8988T (cell line): ENCODE results near the gene OTOGL.
"Not testable (repeated sequence)": the region's sequence is repeated elsewhere in the genome, so short reads cannot be mapped to it uniquely, and the experiment has no call there.

Source experiments
- DNase-seq: peaks from one replicate; pipeline ENCODE4 v3.0.0; 2011

OTOGL gene

DNA sequence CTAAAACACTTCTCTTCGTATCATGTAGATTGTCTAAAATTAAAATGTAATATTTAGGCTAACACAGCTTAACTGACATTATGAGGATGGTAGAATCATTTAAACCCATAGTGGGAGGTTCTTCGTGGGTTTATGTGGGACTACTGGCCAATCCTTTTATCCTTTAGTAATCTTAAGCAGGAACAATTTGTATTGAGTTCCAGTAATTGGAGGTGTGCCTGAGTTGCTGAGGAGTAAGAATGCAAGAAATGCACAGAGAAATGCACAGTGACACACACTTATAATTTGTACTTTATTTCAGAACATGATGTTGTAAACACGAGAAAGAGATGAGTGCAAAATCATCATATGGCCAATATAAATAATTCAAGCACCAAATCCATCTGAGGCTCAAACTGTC, 22.3 kb downstream of the OTOGL start:
- no peak for DNase-seq

DNA sequence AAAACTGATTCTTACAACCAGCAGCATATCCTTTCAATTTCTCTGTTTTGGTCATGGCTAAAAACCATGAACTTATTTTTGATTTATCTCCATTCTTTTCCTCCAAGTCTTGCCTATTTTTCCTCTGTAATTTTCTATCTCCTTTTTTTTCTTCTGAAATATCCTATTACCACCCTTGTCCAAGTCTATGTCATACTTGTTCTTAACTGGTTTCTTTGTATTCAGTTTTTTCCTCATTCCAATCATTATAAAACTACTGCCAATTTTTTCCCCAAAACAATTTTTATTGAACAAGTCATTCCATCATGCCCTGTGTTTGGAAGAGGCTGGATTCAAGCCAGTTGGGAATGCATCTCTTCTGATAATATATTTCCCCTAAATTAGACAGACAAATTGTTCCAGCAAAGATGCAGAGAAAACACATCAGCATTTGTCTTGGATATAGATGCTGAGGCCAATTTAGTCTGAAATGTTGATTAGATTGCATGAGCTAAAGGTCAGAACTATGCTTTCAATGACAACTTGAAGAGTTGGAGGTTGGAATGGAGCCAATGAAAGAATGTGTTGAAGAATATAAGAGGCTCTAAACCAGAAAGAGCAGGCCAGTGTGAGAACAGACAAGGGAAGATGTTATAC, 30.7 kb downstream of the OTOGL start:
- no peak for DNase-seq

GRCh38 chr12:80135624-80136023, 36.3 kb downstream of the OTOGL start:
- DNase-seq: no peak

DNA sequence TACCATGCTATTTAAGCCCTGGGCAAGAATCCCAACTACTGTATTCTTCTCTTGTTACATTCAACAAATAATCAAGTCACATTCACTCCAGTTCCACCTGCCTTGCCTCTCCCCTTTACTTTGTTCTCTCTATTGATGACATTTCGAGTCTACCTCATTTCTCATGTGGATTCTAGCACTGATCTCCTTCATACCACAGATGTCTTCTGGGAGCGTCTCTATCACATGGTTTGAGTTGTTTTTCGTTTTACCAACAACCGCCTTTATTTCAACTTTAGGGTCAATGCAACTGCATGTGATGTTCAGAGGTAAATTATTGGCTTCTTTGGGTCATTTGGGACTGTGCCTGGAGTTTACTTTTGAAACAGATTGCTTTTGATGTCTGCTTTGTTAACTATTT, 40.7 kb downstream of the OTOGL start:
- no peak for DNase-seq

- DNase-seq: no peak
These were observed 43.3 kb downstream of the OTOGL start for GRCh38 chr12:80142640-80143039.

DNA sequence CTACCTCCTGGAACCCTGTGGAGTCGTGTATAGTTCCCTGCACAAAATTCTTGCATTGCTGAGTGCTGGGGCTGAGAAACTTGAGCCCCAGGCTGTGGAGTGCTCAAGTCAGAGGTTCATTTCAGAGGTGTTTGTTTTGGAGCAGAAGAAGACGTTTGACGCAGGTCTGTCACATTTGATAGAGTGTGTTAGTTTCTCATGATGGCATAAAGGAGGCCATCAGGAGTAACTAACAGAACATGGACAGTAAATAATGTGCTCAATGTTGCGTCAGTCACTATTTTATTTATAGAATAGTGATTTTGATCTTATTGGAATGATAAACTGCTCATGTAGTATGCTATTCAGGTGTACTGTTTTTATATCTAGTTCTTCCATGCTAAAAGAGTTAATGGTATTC, 44.2 kb downstream of the OTOGL start:
- no peak for DNase-seq

DNA sequence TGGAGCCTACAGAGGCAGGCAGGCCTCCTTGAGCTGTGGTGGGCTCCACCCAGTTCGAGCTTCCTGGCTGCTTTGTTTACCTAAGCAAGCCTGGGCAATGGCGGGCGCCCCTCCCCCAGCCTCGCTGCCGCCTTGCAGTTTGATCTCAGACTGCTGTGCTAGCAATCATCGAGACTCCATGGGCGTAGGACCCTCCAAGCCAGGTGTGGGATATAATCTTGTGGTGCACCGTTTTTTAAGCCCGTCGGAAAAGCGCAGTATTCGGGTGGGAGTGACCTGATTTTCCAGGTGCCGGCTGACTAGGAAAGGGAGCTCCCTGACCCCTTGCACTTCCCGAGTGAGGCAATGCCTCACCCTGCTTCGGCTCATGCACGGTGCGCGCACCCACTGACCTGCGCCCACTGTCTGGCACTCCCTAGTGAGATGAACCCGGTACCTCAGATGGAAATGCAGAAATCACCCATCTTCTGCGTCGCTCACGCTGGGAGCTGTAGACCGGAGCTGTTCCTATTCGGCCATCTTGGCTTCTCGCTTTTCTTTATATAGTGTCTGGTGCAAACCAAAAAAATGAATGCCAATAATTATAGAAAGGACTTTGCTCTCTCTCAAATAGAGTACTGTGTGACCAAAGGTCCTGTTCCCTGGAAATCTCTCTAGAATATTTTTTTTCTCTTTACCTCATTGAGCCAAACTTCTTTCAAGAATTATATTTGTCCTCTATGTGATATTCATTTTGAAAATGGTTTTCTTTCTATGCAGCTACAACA, 50.4 kb downstream of the OTOGL start:
- not testable (repeated sequence) for DNase-seq

GRCh38 chr12:80151131-80151530, 51.8 kb downstream of the OTOGL start:
- DNase-seq: no peak

- no peak for DNase-seq
These were observed 54.9 kb downstream of the OTOGL start for GRCh38 chr12:80154261-80154660.

DNA sequence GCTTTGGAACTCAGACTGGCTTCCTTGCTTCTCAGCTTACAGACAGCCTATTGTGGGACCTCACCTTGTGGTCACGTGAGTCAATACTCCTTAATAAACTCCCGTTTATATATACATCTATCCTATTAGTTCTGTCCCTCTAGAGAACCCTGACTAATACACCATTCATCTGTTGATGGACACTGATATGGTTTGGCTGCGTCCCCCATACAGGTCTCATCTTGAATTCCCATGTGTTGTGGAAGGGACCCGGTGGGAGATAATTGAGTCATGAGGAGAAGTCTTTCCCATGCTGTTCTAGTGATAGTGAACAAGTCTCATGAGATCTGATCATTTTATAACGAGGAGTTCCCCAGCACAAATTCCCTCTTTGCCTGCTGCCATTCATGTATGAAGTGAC, 57.0 kb downstream of the OTOGL start:
- no peak for DNase-seq

- DNase-seq: no peak
These were observed 58.3 kb downstream of the OTOGL start for GRCh38 chr12:80157645-80158044.

DNA sequence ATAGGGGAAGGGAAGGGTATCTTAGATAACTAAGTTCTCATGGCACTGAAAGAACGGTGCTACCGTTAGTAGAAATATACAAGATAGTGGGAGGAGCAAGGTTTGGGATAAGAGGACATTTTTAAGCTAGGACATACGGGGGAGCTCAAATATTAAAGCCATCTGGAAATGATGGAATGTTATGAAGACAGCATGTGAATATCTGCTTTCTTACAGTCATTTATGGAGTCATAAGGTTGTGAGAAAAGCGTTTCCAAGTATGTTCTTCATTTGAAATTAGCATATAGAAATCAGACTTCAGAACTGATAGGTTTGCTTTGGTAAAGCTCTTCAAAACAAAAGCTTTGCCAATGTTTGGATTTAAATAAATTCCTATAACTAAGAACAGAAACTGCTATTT, 62.3 kb downstream of the OTOGL start:
- DNase-seq: no peak

DNA sequence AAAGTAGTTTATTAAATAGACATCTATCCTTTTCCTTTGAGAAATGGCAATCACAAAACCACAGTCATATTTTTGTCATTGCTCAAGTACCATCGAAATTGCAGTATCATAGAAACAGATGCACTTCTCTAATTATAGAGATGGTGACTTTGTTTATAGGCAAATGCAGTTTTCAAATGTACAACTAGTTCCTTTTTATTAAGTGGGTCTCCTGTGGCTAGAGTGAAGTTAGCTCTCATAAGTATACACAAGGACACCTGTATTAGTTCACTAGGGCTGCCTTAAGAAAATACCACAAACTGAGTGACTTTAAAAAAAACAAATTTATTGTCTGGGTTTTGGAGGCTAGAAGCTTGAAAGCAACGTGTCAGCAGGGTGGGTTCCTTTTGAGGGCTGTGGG, 62.8 kb downstream of the OTOGL start:
- no peak for DNase-seq

DNA sequence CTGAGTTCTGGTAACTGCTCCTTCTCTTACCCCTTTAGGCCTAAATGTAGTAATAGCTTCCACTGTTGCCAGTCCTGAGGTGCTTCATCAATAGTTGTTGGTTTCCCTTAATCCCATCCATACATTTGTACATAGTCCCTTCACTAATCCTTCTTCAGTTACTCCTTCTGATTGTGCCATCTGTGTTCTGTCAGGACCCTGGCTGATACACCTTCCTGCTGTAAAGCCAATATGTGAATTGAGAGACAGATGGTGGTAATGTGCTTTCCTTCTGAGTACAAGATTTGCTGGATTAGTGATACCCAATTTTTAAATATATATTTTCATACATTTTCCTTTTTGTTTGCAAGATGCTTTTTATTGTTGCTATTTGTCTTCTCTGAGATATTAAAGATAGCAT, 66.4 kb downstream of the OTOGL start:
- DNase-seq: no peak

GRCh38 chr12:80166751-80167150, 67.4 kb downstream of the OTOGL start:
- no peak for DNase-seq

GRCh38 chr12:80168936-80169335, 69.6 kb downstream of the OTOGL start:
- DNase-seq: no peak

DNA sequence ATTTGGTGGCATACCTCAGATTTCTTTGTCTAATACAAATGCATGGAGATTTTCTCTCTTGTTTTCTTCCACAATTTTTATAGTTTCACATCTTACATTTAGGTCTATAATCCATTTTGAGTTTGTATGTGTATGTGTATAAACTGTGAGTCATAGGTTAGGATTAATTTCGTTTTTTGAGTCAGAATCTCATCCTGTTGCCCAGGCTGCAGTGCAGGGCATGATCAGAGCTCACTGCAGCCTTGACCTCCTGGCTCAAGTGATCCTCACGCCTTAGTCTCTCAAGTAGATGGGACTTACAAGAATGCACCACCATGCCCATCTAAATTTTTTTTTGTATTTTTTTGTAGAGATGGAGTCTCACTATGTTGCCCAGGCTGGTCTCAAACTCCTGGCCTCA, 71.6 kb downstream of the OTOGL start:
- DNase-seq: no peak

DNA sequence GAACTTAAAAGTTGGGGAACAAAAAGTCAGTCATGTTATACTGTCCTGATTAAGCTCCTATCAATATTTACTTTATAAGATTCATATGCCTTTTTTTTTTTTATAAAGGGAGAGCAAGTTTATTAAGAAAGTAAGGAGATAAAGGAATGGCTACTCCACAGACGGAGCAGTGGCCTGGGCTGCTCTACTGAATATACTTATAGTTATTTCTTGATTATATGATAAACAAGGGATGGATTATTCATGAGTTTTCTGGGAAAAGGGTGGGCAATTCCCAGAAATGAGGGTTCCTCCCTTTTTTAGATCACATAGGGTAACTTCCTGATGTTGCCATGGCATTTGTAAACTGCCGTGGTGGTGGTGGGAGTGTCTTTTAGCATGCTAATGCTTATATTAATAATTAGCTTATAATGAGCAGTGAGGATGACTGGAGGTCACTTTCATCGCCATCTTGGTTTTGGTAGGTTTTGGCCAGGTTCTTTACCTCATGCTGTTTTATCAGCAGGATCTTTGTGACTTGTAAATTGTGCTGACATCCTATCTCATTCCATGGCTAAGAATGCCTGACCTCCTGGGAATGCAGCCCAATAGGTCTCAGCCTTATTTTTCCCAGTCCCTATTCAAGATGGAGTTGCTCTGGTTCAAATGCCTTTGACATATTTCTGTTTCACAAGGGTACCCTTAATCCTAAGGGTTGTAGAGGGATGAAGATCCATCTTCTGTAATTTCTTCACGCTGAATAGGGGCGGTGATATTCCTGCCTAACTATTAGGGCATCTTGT, 73.9 kb downstream of the OTOGL start:
- no peak for DNase-seq

DNA sequence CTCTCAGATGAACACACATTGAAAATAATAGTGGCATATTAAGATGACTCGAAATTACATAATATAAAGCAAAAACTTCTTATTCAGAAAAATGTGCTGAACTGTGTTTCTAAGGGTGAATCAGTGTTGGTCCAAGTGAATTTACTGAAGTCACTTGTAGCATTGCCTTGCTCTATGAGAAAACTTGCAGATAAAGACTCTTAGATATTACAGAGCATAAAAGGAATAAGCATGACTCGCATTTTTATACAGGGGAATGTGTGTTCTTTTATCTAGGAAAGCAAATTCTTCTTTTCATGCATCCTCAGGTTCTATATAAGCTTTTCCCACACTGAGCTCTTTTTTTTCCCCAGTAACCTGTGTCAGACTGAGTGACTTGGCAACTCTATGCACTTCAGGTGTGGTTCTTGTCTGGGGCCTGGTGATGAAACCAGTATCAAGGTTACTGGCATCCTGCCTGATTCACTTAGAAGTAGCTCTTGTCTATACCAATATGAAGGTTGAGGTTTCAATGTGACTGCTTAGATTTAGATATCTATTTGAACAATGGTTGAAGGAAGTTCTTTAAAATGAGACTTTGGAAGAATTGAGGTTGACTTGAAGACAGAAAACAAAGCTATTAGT, 76.1 kb downstream of the OTOGL start:
- DNase-seq: no peak

DNA sequence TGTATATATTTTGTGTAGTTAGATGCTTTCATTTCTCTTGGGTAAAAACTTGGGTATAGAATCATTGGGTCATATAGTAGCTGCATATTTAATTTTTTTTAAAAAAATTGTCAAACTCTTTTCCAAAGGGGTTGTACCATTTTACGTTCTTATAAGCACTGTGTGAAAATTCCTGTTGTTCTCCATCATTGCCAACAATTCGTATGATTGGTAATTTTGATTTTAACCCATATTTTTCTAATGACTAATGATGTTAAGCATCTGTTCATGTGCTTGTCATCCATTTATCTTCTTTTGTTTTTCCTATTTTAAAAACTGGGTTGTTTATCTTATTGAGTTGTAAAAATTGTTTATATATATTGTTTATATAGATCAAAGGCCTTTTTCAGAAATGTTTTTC, 77.4 kb downstream of the OTOGL start:
- no peak for DNase-seq

GRCh38 chr12:80178846-80179245, 79.5 kb downstream of the OTOGL start:
- no peak for DNase-seq

GRCh38 chr12:80183939-80184338, 84.6 kb downstream of the OTOGL start:
- no peak for DNase-seq

- DNase-seq: no peak
These were observed 85.6 kb downstream of the OTOGL start for GRCh38 chr12:80184926-80185325.
